Left renal pelvis (tissue), 4 donors: ENCODE results near the gene ITGB6. TPM values are rescaled to one million over a fixed set of nuclear protein-coding genes. Genes with fewer than 3 reads are reported as not detected.
A peak's percentile ranks its signal among the peaks of the same experiment; 100 is the strongest.

Experiments used
- DNase-seq, 4 donors: peaks; one replicate each; pipeline ENCODE4 v3.0.0-alpha.2; 2013; ENCODE audit warnings: low read depth in 4 of 4, low spot score in 3 of 4
- polyA plus RNA-seq, 4 donors: library from polyadenylated mRNA; unstranded; fragments of 120-200 nt; gene quantifications; one replicate each; pipeline ENCODE4 v1.2.1, GENCODE V29; 2013; ENCODE audit not compliant: insufficient read length in 4 of 4

The ITGB6 gene
- polyA plus RNA-seq, 4 donors: 0.64 to 19.0 (median 17.1) TPM

GRCh38 chr2:160055726-160056108, 144.4 kb downstream of the ITGB6 start:
- DNase-seq: no peak

GRCh38 chr2:160054984-160055725, 144.9 kb downstream of the ITGB6 start:
- peak in 2 of 4 donors; percentile 37 to 44 for DNase-seq

- DNase-seq: no peak
Measured at GRCh38 chr2:160053946-160054345, 146.1 kb downstream of the ITGB6 start.

- no peak for DNase-seq
Measured at GRCh38 chr2:160052531-160052930, 147.5 kb downstream of the ITGB6 start.

- no peak for DNase-seq
Measured at GRCh38 chr2:160051371-160051800, 148.7 kb downstream of the ITGB6 start.

- DNase-seq: no peak
Measured at GRCh38 chr2:160050147-160050546, 149.9 kb downstream of the ITGB6 start.

Other genes starting within 250 kb of the ITGB6 start
- 100 to 1,000 TPM in 1 of 4 donors, 10 to 100 TPM in 3; 36.7 to 106 (median 71.6) TPM for gene PLA2R1, start 137.7 kb downstream of the ITGB6 start, polyA plus RNA-seq